Esophagus squamous epithelium (tissue), 5 donors: ENCODE measurements around the gene NASP. TPM values are rescaled to one million over a fixed set of nuclear protein-coding genes. Genes with fewer than 3 reads are reported as not detected.

Experiments
- DNase-seq: peaks from one replicate; lab custom pipeline; 2025; lab: John Stamatoyannopoulos, UW
- H3K27ac ChIP-seq, 4 donors: fragments of 200-600 bp; sonication (generic); one replicate each; pipeline ENCODE4 v1.5.1; 2016 to 2019; ENCODE audit warnings: mild to moderate bottlenecking in 1 of 4
- H3K27me3 ChIP-seq, 4 donors: fragments of 200-600 bp; sonication (generic); 1 replicate in 3 of 4; 2 replicates in 1 of 4; pipeline versions ENCODE4 v1.5.1 to v1.6.0; 2017 to 2021; ENCODE audit warnings: antibody characterized with exemption in 1 of 4
- H3K36me3 ChIP-seq, 3 donors: fragments of 200-600 bp; sonication (generic); one replicate each; pipeline ENCODE4 v1.5.1; 2016 to 2019
- H3K4me1 ChIP-seq, 3 donors: fragments of 200-600 bp; sonication (generic); one replicate each; pipeline ENCODE4 v1.5.1; 2017 to 2019
- H3K4me3 ChIP-seq, 4 donors: fragments of 200-600 bp; sonication (generic); 1 replicate in 3 of 4; 2 replicates in 1 of 4; pipeline ENCODE4 v1.5.1; 2016 to 2019; ENCODE audit warnings: mild to moderate bottlenecking in 2 of 4, moderate library complexity in 1 of 4
- H3K9me3 ChIP-seq, 3 donors: fragments of 200-600 bp; sonication (generic); one replicate each; pipeline ENCODE4 v1.5.1; 2016 to 2019
- POLR2A ChIP-seq, 4 donors: fragments of 450-650 bp; IDR thresholded peaks; one replicate each; pipeline ENCODE4 v1.6.1; 2017; ENCODE audit warnings: antibody characterized with exemption in 4 of 4, mild to moderate bottlenecking in 4 of 4, moderate library complexity in 3 of 4
- WGBS, 2 donors: methylation state at CpG; one replicate each; pipeline ENCODE4 v1.1.5; 2018; 5-methylcytosine and 5-hydroxymethylcytosine counted together
- intact Hi-C: fragments of 100-400 bp; cut with DNase I; formaldehyde crosslinking; loops from one replicate; pipeline ENCODE4 v1.15.0; 2022
- total RNA-seq, 4 donors: library from RNA; depleted of rRNA; stranded (reverse); fragments of >200 nt; gene quantifications; one replicate each; pipeline ENCODE4 v1.1.0, GENCODE V29; 2016
- TF ChIP-seq, protein P1 (sequence below), 6 experiments: fragments of 450-650 bp in 4 of 6; fragments of 200-600 bp in 2 of 6; sonication (generic) in 2 of 6; IDR thresholded peaks; one replicate each; pipeline ENCODE4 v1.5.1; 2016 to 2019; ENCODE audit warnings: antibody characterized with exemption in 6 of 6, mild to moderate bottlenecking in 4 of 6, moderate library complexity in 4 of 6
- donor health status: DM: yes; HTN: yes; CAD: no.

NASP gene
- total RNA-seq, 4 donors from 2014 or later = 40.0 to 71.7 (median 63.4) TPM

DNA sequence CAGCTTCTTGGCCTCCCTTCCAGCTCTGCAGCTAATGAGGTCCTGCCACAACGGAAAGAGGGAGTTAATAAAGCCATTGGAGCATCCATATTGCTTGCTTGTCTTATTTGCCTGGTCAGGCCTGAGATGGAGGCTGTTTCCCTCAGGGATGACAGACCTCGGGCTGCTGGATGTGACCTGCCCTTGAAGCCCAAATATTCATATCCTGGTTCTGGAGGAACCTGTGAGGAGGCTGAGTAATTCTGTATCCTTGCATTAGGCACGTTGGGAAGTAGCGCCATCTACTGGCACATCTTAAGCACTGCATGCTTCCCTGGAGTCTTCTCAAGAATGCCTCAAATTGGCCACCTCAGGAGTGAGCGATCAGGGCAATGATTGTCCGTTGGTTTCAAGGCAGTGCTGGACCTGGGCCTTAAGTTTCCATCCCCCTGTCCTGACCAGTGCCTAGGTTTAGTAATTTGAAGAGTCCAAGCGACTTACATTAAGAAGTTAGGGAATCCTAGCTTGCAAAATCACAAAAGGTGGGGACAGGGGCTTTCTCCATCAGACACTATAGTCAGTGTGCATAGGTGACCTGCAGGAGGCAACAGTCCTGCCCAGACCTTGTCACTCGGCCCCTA is 13.8 kb upstream of the NASP start:
- peak overlapping the region in 3 of 4 donors; percentile 40 to 60 (median 50) for H3K27ac ChIP-seq
- no peak for DNase-seq

GRCh38 chr1:45570631-45571030 is 13.2 kb upstream of the NASP start:
- peaks cover 11 to 58% (median 13%) of the 10 kb centered on the region in 3 donors for H3K36me3 ChIP-seq
- 73 to 81% methylated on average over 4 of the region's 4 CpGs for WGBS, 2 donors
- peaks cover 3 to 44% (median 10%) of the 10 kb centered on the region in 3 donors for H3K4me1 ChIP-seq
- DNase-seq = no peak
- no peak overlapping the region for H3K4me3 ChIP-seq
- no peaks in the 10 kb centered on the region for H3K9me3 ChIP-seq
- H3K27ac ChIP-seq = no peak overlapping the region
- intact Hi-C loops = no loop called here
- TF ChIP-seq, protein P1, sequence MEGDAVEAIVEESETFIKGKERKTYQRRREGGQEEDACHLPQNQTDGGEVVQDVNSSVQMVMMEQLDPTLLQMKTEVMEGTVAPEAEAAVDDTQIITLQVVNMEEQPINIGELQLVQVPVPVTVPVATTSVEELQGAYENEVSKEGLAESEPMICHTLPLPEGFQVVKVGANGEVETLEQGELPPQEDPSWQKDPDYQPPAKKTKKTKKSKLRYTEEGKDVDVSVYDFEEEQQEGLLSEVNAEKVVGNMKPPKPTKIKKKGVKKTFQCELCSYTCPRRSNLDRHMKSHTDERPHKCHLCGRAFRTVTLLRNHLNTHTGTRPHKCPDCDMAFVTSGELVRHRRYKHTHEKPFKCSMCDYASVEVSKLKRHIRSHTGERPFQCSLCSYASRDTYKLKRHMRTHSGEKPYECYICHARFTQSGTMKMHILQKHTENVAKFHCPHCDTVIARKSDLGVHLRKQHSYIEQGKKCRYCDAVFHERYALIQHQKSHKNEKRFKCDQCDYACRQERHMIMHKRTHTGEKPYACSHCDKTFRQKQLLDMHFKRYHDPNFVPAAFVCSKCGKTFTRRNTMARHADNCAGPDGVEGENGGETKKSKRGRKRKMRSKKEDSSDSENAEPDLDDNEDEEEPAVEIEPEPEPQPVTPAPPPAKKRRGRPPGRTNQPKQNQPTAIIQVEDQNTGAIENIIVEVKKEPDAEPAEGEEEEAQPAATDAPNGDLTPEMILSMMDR (IDR thresholded peaks at IDR 0.05) = no peak
- TF ChIP-seq POLR2A (IDR thresholded peaks at IDR 0.05) = no peak
- H3K27me3 ChIP-seq = no peaks in the 10 kb centered on the region

More for the DNA sequence above, 13.8 kb upstream of the NASP start:
- Histone ChIP-seq H3K4me1 (peaks cover 3 to 44% (median 10%) of the 10 kb centered on the region in 3 donors), H3K9me3 (no peaks in the 10 kb centered on the region), H3K27me3 (no peaks in the 10 kb centered on the region), H3K36me3 (peaks cover 11 to 64% (median 13%) of the 10 kb centered on the region in 3 donors), H3K4me3 (no peak overlapping the region)
- intact Hi-C loops = loop anchor here (5.0 to 10.0 kb wide), 2 partner anchors 63 to 225 kb away; partner anchors contain the start of genes MUTYH and TOE1
- WGBS, 2 donors = 5 to 16% methylated on average over 4 to 7 of the region's 8 CpGs
- no peak for TF ChIP-seq POLR2A (IDR thresholded peaks at IDR 0.05)
- TF ChIP-seq, protein P1 (IDR thresholded peaks at IDR 0.05) = peak; percentile 93 to 99 (median 98)

GRCh38 chr1:45573231-45573804 is 10.5 kb upstream of the NASP start:
- TF ChIP-seq POLR2A (IDR thresholded peaks at IDR 0.05) = no peak
- TF ChIP-seq, protein P1 (IDR thresholded peaks at IDR 0.05) = no peak
- Histone ChIP-seq H3K4me3 (no peak overlapping the region), H3K4me1 (peaks cover 0 to 21% (median 0%) of the 10 kb centered on the region in 3 donors), H3K27me3 (no peaks in the 10 kb centered on the region), H3K27ac (no peak overlapping the region), H3K36me3 (peaks cover under 1 to 32% (median 2%) of the 10 kb centered on the region in 3 donors), H3K9me3 (no peaks in the 10 kb centered on the region)
- intact Hi-C loops = no loop called here
- no peak for DNase-seq
- WGBS, 2 donors = 66 to 77% methylated on average over 3 of the region's 3 CpGs

DNA sequence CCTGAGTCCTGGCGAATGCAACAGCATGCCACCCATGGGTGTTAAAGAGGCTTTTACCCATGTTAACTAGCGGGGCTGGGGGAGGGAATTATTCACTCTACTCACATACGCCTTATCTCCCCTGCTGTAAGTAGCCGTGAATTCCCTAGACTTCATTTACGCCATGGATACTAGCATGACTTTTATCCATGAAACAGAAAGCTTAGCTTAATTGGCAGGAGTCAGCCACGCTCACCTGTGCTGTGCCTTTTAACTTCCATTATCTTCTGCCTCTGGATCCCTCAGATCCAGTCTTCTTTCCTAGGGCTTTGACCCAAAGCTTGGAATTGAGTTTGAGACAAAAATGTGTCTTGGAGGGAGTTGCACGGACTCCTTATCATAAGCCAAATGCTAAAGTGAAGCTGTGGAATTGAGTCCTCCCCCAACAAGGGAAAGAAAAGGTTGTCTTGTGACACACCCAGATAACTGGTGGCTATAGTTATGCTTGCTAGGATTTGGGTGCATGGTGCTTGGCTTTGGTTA is 9.7 kb upstream of the NASP start:
- DNase-seq = no peak
- H3K27me3 ChIP-seq = no peaks in the 10 kb centered on the region
- intact Hi-C loops = no loop called here
- H3K4me1 ChIP-seq = peaks cover 0 to 12% (median 0%) of the 10 kb centered on the region in 3 donors
- H3K9me3 ChIP-seq = no peaks in the 10 kb centered on the region
- WGBS, 2 donors = 89 to 96% methylated on average over 7 of the region's 7 CpGs
- no peak overlapping the region for H3K27ac ChIP-seq
- peaks cover 0 to 23% (median 0%) of the 10 kb centered on the region in 3 donors for H3K36me3 ChIP-seq
- TF ChIP-seq, protein P1 (IDR thresholded peaks at IDR 0.05) = no peak
- no peak for TF ChIP-seq POLR2A (IDR thresholded peaks at IDR 0.05)
- no peak overlapping the region for H3K4me3 ChIP-seq

DNA sequence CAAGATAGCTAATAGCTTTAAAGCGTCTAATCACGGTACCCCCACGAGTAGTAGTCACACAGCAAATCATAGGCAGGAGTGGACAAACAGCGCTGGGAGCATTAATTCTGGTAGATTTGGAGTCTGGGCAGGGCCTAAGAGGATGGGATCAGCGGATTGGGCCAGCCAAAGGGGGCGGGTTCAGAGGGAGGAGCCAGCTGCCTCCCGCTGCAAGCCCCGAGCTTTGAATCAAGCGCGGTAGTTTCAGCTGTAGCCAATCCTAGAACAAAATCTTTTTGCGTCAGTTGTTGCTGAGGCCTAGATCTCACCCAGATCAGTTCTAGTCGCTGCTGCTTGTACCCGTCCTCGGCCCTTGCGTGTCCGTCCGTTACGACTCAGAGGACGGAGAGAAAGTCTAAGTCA is 576 bp upstream of the NASP start:
- Histone ChIP-seq H3K9me3 (no peaks in the 10 kb centered on the region), H3K4me1 (peaks cover 15 to 43% (median 21%) of the 10 kb centered on the region in 3 donors), H3K27ac (peak overlapping the region; percentile 90 to 98 (median 95)), H3K27me3 (no peaks in the 10 kb centered on the region), H3K4me3 (peak overlapping the region; percentile 81 to 98 (median 90)), H3K36me3 (no peaks in the 10 kb centered on the region)
- WGBS, 2 donors = 0% methylated on average over 6 to 8 of the region's 19 CpGs
- intact Hi-C loops = no loop called here
- peak; percentile 72 for DNase-seq
- TF ChIP-seq, protein P1 (IDR thresholded peaks at IDR 0.05) = no peak
- TF ChIP-seq POLR2A (IDR thresholded peaks at IDR 0.05) = no peak
